SH-SY5Y (cell line): ENCODE measurements around the gene EEF1AKMT3.

Source experiments
- GATA2 ChIP-seq: IDR thresholded peaks from 2 replicates; pipeline ENCODE4 v1.6.1; 2011; ENCODE audit warnings: mild to moderate bottlenecking, low read depth, low read length
- GATA3 ChIP-seq: IDR thresholded peaks from 2 replicates; pipeline ENCODE4 v1.6.1; 2011; ENCODE audit warnings: low read depth, mild to moderate bottlenecking, low read length, moderate library complexity

- TF ChIP-seq GATA2 (no peak), GATA3 (no peak)
Measured at GRCh38 chr12:57750561-57751431, 21.6 kb upstream of the EEF1AKMT3 start.
